Measurements from ENCODE around the gene CRMP1. TPM values are rescaled to one million over a fixed set of nuclear protein-coding genes. Genes with fewer than 3 reads are reported as not detected.

CRMP1 gene
- total RNA-seq, 1 experiment from 2014 or later, result 0.07 TPM

DNA sequence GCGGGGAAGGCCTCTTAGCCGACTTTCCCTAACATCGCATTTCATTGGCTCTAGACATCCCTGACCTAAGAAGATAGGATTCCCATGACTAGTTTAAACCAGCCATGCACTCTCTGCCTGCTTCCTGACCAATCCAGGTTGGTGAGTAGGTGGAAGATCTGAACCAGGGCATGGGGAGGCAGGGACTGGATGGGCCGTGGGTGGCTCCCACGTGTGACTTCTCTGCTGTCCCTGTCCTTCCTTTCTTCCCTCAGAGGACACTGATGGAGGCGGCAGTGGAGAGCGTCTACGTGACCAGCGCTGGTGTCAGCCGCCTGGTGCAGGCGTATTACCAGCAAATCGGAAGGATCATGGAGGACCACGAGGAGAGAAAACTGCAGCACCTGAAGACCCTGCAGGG lies 91.2 kb downstream of the CRMP1 start:
- DNase-seq (ENCODE audit: extremely low read depth, low read depth), result no peak

DNA sequence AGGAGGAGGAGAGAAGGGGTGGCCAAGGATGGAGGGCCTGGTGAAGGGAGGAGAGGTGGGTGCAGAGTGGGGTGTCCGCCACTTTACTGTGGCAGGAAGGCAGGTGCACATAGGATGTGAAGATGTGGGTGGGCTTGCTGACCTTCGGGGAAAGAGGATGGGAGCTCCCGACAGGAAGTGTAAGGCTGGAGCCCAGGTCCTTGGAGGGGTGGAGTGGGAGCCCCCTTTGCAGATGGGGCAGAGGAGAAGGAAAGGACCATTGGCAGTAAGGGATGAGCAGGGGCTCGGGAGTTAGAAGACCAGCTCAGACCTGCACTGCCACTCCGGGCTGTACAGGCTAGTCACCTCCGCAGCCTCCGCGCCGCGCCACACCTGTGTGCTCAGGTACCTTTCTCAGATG lies 92.4 kb downstream of the CRMP1 start:
- no peak for DNase-seq (ENCODE audit: extremely low read depth, low read depth)

GRCh38 chr4:5799406-5799805 lies 93.5 kb downstream of the CRMP1 start:
- no peak for DNase-seq (ENCODE audit: extremely low read depth, low read depth)

- DNase-seq (ENCODE audit: extremely low read depth, low read depth), result no peak
Observed at GRCh38 chr4:5798946-5799345, 93.9 kb downstream of the CRMP1 start.

- DNase-seq (ENCODE audit: extremely low read depth, low read depth), result no peak
Observed at GRCh38 chr4:5798462-5798861, 94.4 kb downstream of the CRMP1 start.

DNA sequence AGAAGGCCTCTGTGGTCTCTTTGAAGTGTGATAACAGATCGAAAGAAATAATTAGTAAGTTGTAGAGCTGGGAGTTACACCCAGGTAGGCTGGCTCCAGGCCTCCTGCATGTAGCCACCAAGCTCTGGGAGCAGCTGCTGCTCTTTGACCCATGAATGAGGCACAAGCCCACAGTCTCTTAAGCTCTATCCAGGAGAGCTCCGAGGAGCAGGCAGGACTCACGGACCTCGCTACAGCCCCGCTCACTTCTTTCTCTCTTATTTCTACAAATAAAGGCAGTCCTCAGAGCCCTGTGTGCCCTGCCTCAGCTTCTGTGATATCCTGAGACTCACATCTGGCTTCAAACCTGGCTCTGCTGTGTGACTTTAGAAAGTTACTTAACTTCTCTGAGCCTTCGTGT lies 95.0 kb downstream of the CRMP1 start:
- DNase-seq (ENCODE audit: extremely low read depth, low read depth), result no peak

- no peak for DNase-seq (ENCODE audit: extremely low read depth, low read depth)
Observed at GRCh38 chr4:5796976-5797375, 95.9 kb downstream of the CRMP1 start.

DNA sequence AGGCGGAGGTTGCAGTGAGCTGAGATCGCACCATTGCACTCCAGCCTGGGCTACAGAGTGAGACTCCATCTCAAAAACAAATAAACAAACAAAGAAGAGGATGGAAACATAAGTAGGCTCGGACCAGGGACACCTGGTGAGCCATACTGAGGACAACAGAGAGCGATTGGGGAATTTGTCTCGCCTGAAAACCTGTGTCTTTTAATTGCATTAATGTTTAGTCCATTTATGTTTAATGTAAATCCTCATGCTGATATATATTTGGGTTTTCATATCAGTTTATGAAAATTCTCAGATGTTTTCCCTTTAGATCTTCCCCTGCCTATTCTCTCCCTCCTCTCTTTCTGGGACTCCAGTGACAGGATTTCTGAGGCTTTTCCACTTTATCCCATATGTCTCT lies 97.3 kb downstream of the CRMP1 start:
- DNase-seq (ENCODE audit: extremely low read depth, low read depth), result no peak

DNA sequence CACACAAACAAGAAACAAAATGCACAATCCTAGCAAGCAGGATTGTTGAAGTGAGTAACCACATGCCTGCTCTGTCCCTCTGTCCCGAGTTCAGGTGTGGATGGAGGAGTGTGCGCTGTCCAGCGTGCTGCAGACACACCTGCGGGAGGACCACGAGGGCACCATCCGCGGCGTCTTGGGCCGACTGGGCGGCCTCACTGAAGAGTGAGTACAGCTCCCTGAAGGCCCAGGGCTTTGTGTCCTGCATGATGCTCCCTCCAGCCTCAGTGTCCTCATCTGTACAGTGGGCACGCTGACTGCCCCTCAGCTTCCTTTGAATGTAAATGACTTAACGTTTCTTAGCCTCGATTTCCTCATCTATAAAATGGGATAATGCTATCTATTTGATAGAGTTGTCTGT lies 99.4 kb downstream of the CRMP1 start:
- DNase-seq (ENCODE audit: extremely low read depth, low read depth), result no peak

DNA sequence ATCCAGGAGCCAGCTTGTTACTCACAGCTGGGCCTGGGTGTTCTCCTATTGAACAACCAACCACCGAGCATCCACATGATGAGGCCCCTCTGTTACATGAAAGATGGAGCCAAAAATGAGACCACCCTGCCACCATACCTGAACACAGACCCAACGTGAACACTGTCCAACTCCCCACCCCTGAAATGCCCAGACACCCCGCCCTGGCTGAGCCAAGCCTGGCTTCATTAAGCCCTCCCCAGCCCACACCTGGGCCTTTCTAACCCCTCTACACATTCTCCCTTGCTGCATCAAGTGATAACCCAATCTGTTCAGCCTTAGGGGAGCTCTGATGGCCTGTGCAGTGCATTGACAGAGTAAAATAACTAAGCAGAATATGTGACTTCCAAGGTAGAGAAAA lies 101.2 kb downstream of the CRMP1 start:
- DNase-seq (ENCODE audit: extremely low read depth, low read depth), result no peak

DNA sequence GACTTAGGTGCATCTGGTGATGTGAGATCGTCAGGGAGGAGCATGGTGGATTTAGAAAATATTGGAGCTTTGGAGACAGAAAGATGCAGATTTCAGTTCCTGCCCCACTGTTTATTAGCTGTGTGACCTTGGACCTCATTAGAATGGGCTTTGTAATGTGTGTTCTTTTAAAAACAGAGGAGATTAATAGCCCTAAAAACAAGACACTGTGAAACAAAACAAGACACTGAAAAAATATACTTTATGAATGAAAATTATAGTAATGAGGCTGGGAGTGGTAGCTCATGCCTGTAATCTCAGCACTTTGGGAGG lies 102.4 kb downstream of the CRMP1 start:
- no peak for DNase-seq (ENCODE audit: extremely low read depth, low read depth)

DNA sequence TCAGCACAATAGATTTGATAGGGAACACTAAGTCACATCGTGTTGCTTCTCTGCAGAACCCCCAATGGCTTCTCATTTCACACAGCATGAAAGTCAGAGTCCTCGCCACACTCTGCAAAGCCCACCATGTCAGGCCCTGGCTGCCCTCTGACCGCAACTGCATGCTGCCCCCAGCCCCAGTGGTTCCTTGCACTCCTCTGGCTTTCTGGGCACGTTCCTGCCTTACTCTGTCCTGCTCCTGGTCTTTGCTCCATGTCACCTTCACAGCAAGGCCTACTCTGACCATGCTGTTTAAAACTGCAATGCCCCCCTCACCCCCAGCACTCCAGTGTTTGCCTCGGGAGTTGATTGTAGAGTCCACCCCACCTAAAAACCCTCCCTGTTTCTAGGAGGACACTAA lies 103.7 kb downstream of the CRMP1 start:
- DNase-seq (ENCODE audit: extremely low read depth, low read depth), result no peak

DNA sequence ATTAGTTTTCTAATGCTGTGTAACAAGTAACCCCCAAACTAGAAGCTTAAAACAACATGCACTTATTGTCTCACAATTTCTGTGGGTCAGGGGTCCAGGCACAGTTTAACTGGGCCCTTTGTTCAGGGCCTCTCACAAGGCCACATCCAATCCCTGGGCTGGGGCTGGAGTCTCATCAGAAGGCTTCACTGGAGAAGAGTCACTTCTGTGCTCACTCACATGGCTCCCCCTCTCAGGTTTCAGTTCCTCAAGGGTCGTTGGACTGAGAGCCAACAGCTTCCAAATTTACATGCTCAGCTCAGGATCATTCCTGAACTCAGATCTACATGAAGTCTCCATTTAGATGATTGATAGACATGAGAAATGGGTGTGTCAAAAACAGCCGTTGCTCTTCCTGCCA lies 104.7 kb downstream of the CRMP1 start:
- DNase-seq (ENCODE audit: extremely low read depth, low read depth), result no peak

- DNase-seq (ENCODE audit: extremely low read depth, low read depth), result no peak
Observed at GRCh38 chr4:5787311-5787710, 105.6 kb downstream of the CRMP1 start.

DNA sequence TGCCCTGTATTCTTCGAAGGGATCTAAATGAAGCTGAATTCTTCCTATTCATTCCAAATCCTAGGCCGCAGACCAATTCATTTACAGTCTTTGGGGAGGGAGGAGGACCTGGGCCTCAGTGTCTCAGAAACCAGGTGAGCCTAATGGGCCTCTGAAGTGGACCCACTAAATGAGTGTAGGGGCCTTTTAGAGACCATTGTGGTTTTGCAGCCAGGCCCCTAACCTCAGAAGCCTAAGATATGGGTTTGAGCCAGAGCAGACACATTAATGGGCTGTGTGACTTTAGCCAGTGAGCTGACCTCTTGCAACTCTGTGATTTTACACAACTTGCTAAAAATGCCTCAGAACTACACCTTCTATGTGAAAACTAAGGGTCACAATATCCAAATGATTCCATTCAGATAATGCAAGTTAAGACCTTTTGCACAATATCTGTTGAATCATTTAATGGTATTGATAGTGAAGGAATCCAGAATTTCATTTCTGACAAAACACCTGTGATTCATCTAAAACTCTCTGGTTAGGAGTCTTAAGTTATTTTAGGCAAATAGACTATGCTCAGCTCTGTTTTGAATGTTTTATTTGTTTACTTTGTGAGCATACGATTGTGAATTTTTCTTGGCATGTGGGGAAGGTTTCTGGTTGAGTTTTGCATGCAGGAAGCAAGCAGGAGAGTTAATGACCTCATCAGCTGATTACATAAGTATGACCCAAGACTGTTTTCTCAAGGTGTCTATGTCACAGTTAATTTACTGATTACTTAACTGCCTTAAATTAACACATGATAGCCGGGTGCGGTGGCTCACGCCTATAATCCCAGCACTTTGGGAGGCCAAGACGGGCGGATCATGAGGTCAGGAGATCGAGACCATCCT lies 106.8 kb downstream of the CRMP1 start:
- DNase-seq (ENCODE audit: extremely low read depth, low read depth), result no peak

GRCh38 chr4:5784960-5785611 lies 107.8 kb downstream of the CRMP1 start:
- no peak for DNase-seq (ENCODE audit: extremely low read depth, low read depth)

DNA sequence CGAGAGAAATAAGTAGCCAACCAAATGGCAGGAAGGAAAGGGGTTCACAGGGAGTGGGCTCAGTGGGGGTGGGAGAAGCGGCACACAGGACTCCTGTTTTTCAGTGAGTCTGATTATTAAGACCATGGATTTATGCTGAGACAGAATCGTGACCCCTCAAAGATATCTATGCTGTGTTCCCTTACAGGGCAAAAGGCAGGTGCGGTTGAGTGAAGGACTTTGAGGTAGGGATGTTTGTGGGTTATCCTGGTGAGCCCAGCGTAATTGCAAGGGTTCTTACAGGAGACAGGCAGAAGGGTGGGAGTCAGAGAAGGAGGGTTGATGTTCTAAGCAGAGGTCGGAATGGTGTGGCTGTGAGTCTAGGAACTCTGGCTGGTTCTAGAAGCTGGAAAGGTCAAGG lies 108.9 kb downstream of the CRMP1 start:
- DNase-seq (ENCODE audit: extremely low read depth, low read depth), result no peak

- no peak for DNase-seq (ENCODE audit: extremely low read depth, low read depth)
Observed at GRCh38 chr4:5783486-5783885, 109.4 kb downstream of the CRMP1 start.

DNA sequence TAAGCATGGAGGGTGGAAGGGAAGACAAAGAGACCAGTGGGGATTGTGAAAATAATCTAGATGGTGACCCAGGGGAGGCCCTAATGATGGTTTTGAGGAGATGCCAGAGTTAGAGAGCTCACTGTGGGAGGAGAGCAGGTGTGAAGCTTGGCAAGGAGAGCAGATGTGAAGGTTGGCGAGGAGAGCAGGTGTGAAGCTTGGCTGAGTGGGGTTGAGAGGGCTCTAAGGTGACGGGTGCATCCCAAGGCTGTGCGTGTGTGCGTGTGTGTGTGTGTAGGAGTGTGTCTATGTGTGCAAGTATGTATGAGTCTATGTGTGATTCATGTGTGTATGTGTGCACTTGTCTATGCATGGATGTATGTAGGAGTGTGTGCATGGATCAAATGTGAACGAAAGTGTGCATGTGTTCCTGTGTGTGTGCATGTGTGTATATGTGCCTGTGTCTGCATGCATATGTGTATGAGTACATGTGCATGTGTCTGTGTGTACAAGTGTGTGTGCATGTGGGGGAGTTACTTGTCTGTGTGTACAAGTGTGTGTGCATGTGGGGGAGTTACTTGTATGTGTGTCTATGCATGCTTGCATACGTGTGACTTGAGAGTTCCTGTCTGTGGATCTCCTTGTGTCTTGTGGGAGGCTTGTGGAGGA lies 109.9 kb downstream of the CRMP1 start:
- DNase-seq (ENCODE audit: extremely low read depth, low read depth), result no peak

GRCh38 chr4:5781691-5782090 lies 111.2 kb downstream of the CRMP1 start:
- DNase-seq (ENCODE audit: extremely low read depth, low read depth), result no peak

DNA sequence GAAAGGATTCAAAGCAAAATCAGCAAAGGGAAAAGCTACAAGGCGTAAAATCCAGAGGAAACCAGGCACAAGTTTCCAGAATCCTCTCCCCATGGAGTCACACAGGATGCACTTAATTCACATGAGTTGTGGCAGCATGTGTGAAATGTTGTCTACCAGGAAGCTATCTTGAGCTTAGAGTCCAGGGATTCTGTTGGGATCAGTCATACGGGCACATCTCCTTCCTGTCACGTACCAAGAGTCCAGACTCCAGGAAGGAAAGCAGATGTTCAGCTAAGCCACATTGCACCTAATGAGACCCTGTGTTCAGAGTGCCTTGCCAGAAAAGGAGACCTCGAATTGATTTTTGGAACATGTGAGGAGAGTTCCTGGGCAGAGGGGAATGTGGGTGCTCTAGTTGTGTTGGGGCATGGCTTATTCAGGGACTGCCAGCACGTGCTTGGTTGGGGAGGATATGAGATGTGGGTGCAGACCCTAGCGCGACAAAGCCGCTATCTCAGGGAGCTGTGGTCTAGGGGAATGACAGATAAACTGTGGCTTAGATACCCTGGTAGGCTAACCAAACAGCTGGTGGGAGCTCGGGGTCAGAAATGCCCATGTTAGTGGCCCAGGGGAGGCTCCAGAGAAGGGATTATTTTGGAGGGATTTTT lies 111.9 kb downstream of the CRMP1 start:
- no peak for DNase-seq (ENCODE audit: extremely low read depth, low read depth)

DNA sequence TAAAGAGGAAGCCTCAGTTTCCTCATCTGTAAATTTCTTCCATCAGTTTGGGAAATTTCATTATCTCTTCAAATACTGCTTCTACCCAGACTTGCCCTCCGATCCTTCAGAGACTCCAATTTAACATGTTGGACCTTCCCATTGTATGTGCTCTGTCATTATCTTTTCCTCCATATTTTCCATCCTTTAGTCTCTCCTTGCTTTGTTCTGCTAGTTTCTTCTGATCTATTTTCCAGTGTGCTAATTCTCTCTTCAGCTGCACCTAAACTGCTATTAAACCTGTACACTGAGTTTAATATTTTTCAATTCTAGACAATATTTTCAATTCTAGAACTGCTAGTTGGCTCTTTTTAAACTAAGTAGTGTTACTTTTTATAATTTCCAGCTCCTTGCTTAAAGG lies 116.4 kb downstream of the CRMP1 start:
- no peak for DNase-seq (ENCODE audit: extremely low read depth, low read depth)
